ENCODE results near the gene MYH1.

GRCh38 chr17:10477701-10478100, 40.6 kb downstream of the MYH1 start:
- TF ChIP-seq CTCF (IDR thresholded peaks at IDR 0.05) (no peak), POLR2A (IDR thresholded peaks at IDR 0.05) (no peak), POLR2AphosphoS5 (IDR thresholded peaks at IDR 0.05) (no peak)
